ENCODE data around the gene URM1.

DNA sequence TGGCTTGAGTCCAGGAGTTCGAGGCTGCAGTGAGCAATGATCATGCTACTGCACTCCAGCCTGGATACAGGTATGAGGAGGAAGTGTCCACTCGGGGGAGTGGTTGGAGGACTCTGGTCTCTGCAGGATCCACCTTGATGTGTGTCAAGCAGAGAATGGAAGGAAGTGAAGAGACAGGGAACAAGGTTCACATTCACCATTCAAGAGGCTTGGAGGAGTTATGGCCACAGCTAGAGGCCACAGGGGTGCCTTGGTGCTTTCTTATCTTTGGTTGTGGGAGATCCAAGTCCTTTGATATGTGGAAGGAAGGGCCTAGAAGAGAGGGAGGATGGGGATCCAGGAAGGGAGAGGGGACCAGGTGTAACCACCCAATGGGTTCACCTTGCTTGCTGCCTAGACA, 44.1 kb downstream of the URM1 start:
- no peak for TF ChIP-seq MYC (IDR thresholded peaks at IDR 0.05; ENCODE audit: borderline replicate concordance, low read length)
- TF ChIP-seq, protein P1, sequence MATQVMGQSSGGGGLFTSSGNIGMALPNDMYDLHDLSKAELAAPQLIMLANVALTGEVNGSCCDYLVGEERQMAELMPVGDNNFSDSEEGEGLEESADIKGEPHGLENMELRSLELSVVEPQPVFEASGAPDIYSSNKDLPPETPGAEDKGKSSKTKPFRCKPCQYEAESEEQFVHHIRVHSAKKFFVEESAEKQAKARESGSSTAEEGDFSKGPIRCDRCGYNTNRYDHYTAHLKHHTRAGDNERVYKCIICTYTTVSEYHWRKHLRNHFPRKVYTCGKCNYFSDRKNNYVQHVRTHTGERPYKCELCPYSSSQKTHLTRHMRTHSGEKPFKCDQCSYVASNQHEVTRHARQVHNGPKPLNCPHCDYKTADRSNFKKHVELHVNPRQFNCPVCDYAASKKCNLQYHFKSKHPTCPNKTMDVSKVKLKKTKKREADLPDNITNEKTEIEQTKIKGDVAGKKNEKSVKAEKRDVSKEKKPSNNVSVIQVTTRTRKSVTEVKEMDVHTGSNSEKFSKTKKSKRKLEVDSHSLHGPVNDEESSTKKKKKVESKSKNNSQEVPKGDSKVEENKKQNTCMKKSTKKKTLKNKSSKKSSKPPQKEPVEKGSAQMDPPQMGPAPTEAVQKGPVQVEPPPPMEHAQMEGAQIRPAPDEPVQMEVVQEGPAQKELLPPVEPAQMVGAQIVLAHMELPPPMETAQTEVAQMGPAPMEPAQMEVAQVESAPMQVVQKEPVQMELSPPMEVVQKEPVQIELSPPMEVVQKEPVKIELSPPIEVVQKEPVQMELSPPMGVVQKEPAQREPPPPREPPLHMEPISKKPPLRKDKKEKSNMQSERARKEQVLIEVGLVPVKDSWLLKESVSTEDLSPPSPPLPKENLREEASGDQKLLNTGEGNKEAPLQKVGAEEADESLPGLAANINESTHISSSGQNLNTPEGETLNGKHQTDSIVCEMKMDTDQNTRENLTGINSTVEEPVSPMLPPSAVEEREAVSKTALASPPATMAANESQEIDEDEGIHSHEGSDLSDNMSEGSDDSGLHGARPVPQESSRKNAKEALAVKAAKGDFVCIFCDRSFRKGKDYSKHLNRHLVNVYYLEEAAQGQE (IDR thresholded peaks at IDR 0.05): no peak
- TF ChIP-seq, protein P2, sequence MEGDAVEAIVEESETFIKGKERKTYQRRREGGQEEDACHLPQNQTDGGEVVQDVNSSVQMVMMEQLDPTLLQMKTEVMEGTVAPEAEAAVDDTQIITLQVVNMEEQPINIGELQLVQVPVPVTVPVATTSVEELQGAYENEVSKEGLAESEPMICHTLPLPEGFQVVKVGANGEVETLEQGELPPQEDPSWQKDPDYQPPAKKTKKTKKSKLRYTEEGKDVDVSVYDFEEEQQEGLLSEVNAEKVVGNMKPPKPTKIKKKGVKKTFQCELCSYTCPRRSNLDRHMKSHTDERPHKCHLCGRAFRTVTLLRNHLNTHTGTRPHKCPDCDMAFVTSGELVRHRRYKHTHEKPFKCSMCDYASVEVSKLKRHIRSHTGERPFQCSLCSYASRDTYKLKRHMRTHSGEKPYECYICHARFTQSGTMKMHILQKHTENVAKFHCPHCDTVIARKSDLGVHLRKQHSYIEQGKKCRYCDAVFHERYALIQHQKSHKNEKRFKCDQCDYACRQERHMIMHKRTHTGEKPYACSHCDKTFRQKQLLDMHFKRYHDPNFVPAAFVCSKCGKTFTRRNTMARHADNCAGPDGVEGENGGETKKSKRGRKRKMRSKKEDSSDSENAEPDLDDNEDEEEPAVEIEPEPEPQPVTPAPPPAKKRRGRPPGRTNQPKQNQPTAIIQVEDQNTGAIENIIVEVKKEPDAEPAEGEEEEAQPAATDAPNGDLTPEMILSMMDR (IDR thresholded peaks at IDR 0.05): no peak
- TF ChIP-seq, protein P3, sequence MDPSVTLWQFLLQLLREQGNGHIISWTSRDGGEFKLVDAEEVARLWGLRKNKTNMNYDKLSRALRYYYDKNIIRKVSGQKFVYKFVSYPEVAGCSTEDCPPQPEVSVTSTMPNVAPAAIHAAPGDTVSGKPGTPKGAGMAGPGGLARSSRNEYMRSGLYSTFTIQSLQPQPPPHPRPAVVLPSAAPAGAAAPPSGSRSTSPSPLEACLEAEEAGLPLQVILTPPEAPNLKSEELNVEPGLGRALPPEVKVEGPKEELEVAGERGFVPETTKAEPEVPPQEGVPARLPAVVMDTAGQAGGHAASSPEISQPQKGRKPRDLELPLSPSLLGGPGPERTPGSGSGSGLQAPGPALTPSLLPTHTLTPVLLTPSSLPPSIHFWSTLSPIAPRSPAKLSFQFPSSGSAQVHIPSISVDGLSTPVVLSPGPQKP (IDR thresholded peaks at IDR 0.05; ENCODE audit: low read depth, low read length): no peak

Data from A549 (cell line).